ENCODE measurements around the gene METTL24.

GRCh38 chr6:110351986-110352385 is 6.2 kb downstream of the METTL24 start:
- TF ChIP-seq CTCF (IDR thresholded peaks at IDR 0.05) (no peak), POLR2A (IDR thresholded peaks at IDR 0.05) (no peak)
